Vagina (tissue), 2 donors: ENCODE measurements around the gene MRPL54.

Experiments used
- CTCF ChIP-seq, 3 experiments: fragments of 450-650 bp in 2 of 3; fragments of 200-600 bp in 1 of 3; sonication (generic) in 1 of 3; IDR thresholded peaks; one replicate each; pipeline ENCODE4 v1.5.1; 2017 to 2019; ENCODE audit warnings: antibody characterized with exemption in 3 of 3, mild to moderate bottlenecking in 2 of 3, moderate library complexity in 2 of 3
- POLR2A ChIP-seq, 2 donors: fragments of 450-650 bp; IDR thresholded peaks; one replicate each; pipeline ENCODE4 v1.6.1; 2017; ENCODE audit warnings: antibody characterized with exemption in 2 of 2, mild to moderate bottlenecking in 2 of 2, moderate library complexity in 2 of 2
- POLR2AphosphoS5 ChIP-seq, 2 donors: sonication (generic); formaldehyde crosslinking; IDR thresholded peaks; one replicate each; pipeline ENCODE4 v1.9.0; 2017; ENCODE audit warnings: antibody characterized with exemption in 2 of 2, mild to moderate bottlenecking in 2 of 2, low read depth in 1 of 2; ENCODE audit not compliant: insufficient read depth in 1 of 2

- TF ChIP-seq POLR2A (IDR thresholded peaks at IDR 0.05) (no peak), CTCF (IDR thresholded peaks at IDR 0.05) (no peak), POLR2AphosphoS5 (IDR thresholded peaks at IDR 0.05; ENCODE audit: insufficient read depth in 1 of 2, low read depth in 1 of 2) (no peak)
Measured at GRCh38 chr19:3766520-3766919, 4.0 kb downstream of the MRPL54 start.
